T-helper 2 cell treated with Interferon-gamma antibody and Interleukin-4, amounts not matched to agents 5 μg/mL and 100 μg/mL, for 36 hours (primary cell): ENCODE data around the gene TEKT1.
"Not testable (repeated sequence)": the region's sequence is repeated elsewhere in the genome, so short reads cannot be mapped to it uniquely, and the experiment has no call there.

Experiments used
- DNase-seq: peaks from one replicate; pipeline ENCODE4 v3.0.0; 2021; ENCODE audit warnings: low spot score
- H3K27ac Mint-ChIP-seq: one replicate; pipeline ENCODE4 v1.8.0; 2021; ENCODE audit warnings: mild to moderate bottlenecking, mixed read lengths
- H3K27me3 Mint-ChIP-seq: one replicate; pipeline ENCODE4 v1.8.0; 2021; ENCODE audit warnings: low read depth, mixed read lengths
- H3K36me3 Mint-ChIP-seq: one replicate; pipeline ENCODE4 v1.8.0; 2021; ENCODE audit warnings: low read depth, mixed read lengths
- H3K4me1 Mint-ChIP-seq: one replicate; pipeline ENCODE4 v1.8.0; 2021; ENCODE audit warnings: low read depth, mixed read lengths
- H3K4me3 Mint-ChIP-seq: one replicate; pipeline ENCODE4 v1.8.0; 2022; ENCODE audit warnings: mild to moderate bottlenecking, moderate library complexity, mixed read lengths
- H3K9me3 Mint-ChIP-seq: one replicate; pipeline ENCODE4 v1.8.0; 2021; ENCODE audit warnings: mixed read lengths

Gene TEKT1

DNA sequence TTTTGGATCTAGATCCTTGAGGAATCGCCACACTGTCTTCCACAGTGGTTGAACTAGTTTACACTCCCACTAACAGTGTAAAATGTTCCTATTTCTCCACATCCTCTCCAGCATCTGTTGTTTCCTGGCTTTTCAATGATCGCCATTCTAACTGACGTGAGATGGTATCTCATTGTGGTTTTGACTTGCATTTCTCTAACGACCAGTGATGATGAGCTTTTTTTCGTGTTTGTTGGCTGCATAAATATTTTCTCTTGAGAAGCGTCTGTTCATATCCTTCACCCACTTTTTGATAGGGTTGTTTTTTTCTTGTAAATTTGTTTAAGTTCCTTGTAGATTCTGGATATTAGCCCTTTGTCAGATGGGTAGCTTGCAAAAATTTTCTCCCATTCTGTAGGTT is 14.6 kb upstream of the TEKT1 start:
- H3K36me3 Mint-ChIP-seq, DNase-seq, H3K27ac Mint-ChIP-seq, H3K9me3 Mint-ChIP-seq: not testable (repeated sequence)
- peaks cover 31% of the 10 kb centered on the region for H3K27me3 Mint-ChIP-seq
- peaks cover 22% of the 10 kb centered on the region for H3K4me1 Mint-ChIP-seq
- peak overlapping the region; percentile 36 for H3K4me3 Mint-ChIP-seq

DNA sequence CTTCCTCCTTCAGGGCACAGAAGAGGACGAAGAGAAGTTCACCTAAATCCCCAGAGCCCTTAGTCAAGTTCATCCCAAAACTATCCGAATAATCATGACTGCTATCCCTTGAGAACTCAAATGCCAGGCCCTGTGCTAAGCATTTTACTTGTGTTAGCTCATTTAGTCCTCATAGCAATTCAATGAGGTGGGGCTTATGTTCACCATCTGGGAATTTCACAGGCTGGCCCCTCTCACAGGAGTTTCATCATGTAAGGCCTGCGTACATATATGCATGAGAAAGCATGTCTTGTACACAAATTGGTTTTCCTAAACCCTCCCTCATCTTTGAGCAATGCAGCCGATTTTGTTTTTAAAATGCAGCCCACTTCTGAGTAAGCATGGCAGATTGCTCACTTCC is 12.9 kb upstream of the TEKT1 start:
- not testable (repeated sequence) for H3K9me3 Mint-ChIP-seq, H3K36me3 Mint-ChIP-seq, H3K27ac Mint-ChIP-seq, H3K4me3 Mint-ChIP-seq, DNase-seq
- peaks cover 38% of the 10 kb centered on the region for H3K27me3 Mint-ChIP-seq
- H3K4me1 Mint-ChIP-seq = peaks cover 22% of the 10 kb centered on the region

DNA sequence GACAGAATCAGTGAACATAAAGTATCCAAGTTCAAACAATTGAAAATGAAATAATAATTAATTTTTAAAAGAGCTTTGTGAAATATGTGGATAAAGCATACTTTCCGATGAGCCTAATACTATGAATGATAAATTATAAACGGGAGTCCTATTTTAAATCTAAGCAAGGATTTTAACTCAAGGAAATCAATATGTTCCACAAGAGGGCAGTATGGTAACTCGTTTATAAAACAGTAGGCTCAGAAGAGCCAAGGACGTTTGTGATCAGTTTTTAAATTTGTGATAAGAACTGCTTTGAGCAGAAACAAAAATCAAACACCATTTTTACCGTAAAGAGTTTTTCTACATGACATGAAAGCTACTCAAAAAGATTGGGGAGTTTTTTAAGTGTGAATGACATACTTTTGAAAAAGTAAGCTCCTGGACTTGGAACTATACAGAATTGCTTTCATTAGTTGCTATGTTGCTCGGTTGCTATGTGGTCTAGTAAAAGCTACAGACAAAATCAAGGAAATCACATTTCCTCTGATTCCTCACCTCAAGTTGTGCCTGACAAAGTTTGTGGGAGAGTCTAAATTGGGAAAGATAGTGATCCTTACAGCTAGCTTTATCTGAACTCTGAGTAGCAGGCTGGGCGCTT is 11.8 kb upstream of the TEKT1 start:
- Mint-ChIP-seq H3K36me3 (peaks cover 3% of the 10 kb centered on the region), H3K27ac (no peak overlapping the region), H3K27me3 (peaks cover 45% of the 10 kb centered on the region), H3K9me3 (peaks cover 6% of the 10 kb centered on the region), H3K4me3 (no peak overlapping the region), H3K4me1 (peaks cover 22% of the 10 kb centered on the region)
- no peak for DNase-seq

GRCh38 chr17:6841769-6842168 is 10.2 kb upstream of the TEKT1 start:
- not testable (repeated sequence) for H3K4me3 Mint-ChIP-seq, DNase-seq
- H3K27me3 Mint-ChIP-seq = peaks cover 51% of the 10 kb centered on the region

DNA sequence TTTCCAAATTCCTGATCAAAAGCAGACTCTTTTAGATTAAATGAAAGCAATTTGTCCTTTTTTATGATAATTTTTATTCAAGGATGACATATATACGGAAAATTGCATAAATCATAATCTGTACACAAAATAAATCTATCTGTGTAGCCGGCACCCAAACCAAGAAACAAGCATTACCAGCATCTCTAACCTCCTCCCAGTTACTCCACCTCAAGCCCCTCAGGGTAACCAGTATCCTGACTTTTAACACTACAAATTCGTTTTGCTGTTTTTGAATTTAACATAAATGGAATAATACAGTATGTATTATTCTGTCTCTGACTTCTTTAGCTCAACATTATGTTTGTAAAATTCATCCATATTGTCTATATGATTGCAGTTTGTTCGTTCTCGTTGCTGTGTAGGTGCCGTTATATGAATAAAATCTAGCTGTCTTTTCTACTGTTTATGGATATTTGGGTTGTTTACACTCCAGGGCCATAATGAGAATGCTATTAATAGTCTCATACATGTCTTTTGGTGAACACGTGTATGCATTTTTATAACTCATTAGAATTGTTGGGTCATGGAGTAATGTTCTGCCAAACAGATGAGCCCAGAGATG is 1.0 kb downstream of the TEKT1 start:
- H3K27me3 Mint-ChIP-seq = peaks cover 54% of the 10 kb centered on the region
- DNase-seq = no peak
- H3K27ac Mint-ChIP-seq = no peak overlapping the region
- H3K36me3 Mint-ChIP-seq = no peaks in the 10 kb centered on the region
- no peaks in the 10 kb centered on the region for H3K9me3 Mint-ChIP-seq
- H3K4me1 Mint-ChIP-seq = peaks cover 7% of the 10 kb centered on the region
- no peak overlapping the region for H3K4me3 Mint-ChIP-seq

More at GRCh38 chr17:6841769-6842168, 10.2 kb upstream of the TEKT1 start:
- not testable (repeated sequence) for H3K36me3 Mint-ChIP-seq, H3K27ac Mint-ChIP-seq, H3K9me3 Mint-ChIP-seq
- H3K4me1 Mint-ChIP-seq = peaks cover 16% of the 10 kb centered on the region

DNA sequence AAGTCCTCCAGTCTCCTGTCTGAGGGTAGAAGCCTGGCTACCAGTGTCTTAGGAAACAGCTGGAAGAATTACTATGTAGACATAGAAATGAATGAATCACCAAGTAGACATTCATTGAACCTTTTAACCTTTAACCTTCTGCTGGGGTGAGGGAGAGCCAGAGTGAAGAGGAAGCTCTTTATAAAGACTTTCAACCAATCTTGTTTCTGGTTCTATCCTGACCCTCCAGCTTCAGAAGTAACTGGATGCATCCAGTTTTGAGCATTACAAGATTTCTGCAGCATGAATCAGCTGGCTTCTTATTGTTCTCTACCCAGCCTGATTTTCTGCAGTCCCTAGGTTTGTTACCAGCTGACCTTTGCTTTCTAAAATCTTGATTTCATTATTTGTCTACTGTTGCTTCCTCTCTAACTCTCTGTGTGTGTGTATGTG is 8.5 kb downstream of the TEKT1 start:
- H3K27me3 Mint-ChIP-seq = peaks cover 35% of the 10 kb centered on the region
- no peak for DNase-seq
- no peak overlapping the region for H3K4me3 Mint-ChIP-seq
- no peaks in the 10 kb centered on the region for H3K36me3 Mint-ChIP-seq
- H3K4me1 Mint-ChIP-seq = no peaks in the 10 kb centered on the region
- no peaks in the 10 kb centered on the region for H3K9me3 Mint-ChIP-seq
- no peak overlapping the region for H3K27ac Mint-ChIP-seq

DNA sequence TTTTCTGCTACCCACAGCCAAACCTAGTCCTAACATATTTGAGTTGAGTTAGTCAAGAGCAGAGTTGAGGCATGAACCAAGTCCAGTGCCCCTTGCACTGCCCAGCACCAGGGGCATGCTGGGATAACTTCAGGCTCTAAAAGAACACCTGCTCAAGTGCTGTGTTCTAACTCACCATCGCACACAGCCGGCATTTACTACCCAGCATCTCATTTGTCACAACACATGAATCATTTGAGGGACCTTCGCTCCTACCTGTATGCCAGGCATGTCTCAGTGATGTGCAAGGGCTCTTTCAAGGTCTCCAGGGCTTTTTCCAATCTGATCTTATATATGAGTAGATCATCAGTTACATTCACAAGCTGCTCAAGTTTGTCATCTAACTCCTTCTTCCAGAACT is 12.6 kb downstream of the TEKT1 start:
- no peak overlapping the region for H3K4me3 Mint-ChIP-seq
- H3K36me3 Mint-ChIP-seq = no peaks in the 10 kb centered on the region
- DNase-seq = no peak
- no peaks in the 10 kb centered on the region for H3K4me1 Mint-ChIP-seq
- peaks cover 23% of the 10 kb centered on the region for H3K27me3 Mint-ChIP-seq
- H3K9me3 Mint-ChIP-seq = no peaks in the 10 kb centered on the region
- H3K27ac Mint-ChIP-seq = no peak overlapping the region

GRCh38 chr17:6816368-6816767 is 15.2 kb downstream of the TEKT1 start:
- not testable (repeated sequence) for H3K4me1 Mint-ChIP-seq, H3K9me3 Mint-ChIP-seq
- H3K27me3 Mint-ChIP-seq = peaks cover 13% of the 10 kb centered on the region

DNA sequence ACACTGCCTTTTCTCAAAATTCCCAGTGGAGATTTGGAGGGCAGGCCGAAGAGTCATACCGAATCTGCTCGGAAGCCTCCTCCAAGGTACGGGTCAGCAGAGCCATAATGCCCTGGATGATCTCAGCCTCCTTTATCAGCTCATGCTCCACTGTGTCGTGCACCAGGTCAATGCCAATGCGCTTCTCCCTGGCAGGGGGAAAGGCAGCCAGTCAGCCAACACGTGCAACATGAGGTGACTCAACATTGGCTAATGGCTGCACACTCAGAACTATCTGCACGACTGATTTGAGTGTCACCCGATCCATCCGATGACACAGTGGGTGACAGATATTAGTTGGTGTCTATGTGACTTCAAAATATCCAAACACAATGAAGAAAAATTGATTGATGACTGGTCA is 15.8 kb downstream of the TEKT1 start:
- DNase-seq = no peak
- no peaks in the 10 kb centered on the region for H3K36me3 Mint-ChIP-seq
- peaks cover 12% of the 10 kb centered on the region for H3K27me3 Mint-ChIP-seq
- H3K9me3 Mint-ChIP-seq = no peaks in the 10 kb centered on the region
- H3K4me3 Mint-ChIP-seq = no peak overlapping the region
- no peaks in the 10 kb centered on the region for H3K4me1 Mint-ChIP-seq
- H3K27ac Mint-ChIP-seq = no peak overlapping the region

More at GRCh38 chr17:6816368-6816767, 15.2 kb downstream of the TEKT1 start:
- H3K4me3 Mint-ChIP-seq, H3K27ac Mint-ChIP-seq, DNase-seq, H3K36me3 Mint-ChIP-seq: not testable (repeated sequence)

DNA sequence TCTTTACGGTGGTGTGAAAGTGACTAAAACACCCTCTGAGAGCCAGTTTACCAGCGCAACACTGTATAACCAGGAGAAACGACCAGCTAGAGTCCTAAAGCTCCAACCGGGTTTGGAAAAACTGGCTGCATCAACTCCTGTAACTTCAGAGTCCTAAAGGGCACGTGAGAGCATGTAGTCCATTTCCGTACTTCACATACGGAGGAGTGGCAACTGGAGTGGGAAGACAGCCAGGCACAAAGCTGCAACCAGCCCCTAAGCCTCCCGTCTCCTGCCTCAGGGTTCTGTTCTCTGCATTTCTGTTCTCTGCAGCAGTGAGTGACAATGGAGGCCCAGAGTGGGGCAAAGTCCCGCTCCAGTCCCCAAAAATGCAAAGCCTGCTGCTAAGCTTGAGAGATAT is 19.2 kb downstream of the TEKT1 start:
- DNase-seq = no peak
- Mint-ChIP-seq H3K27ac (no peak overlapping the region), H3K36me3 (no peaks in the 10 kb centered on the region), H3K27me3 (peaks cover 16% of the 10 kb centered on the region), H3K4me3 (no peak overlapping the region), H3K4me1 (no peaks in the 10 kb centered on the region), H3K9me3 (no peaks in the 10 kb centered on the region)

- peaks cover 17% of the 10 kb centered on the region for H3K27me3 Mint-ChIP-seq
- H3K27ac Mint-ChIP-seq = no peak overlapping the region
- no peak for DNase-seq
- no peaks in the 10 kb centered on the region for H3K4me1 Mint-ChIP-seq
- no peaks in the 10 kb centered on the region for H3K9me3 Mint-ChIP-seq
- H3K36me3 Mint-ChIP-seq = no peaks in the 10 kb centered on the region
- no peak overlapping the region for H3K4me3 Mint-ChIP-seq
Measured at GRCh38 chr17:6811510-6811909, 20.0 kb downstream of the TEKT1 start.

DNA sequence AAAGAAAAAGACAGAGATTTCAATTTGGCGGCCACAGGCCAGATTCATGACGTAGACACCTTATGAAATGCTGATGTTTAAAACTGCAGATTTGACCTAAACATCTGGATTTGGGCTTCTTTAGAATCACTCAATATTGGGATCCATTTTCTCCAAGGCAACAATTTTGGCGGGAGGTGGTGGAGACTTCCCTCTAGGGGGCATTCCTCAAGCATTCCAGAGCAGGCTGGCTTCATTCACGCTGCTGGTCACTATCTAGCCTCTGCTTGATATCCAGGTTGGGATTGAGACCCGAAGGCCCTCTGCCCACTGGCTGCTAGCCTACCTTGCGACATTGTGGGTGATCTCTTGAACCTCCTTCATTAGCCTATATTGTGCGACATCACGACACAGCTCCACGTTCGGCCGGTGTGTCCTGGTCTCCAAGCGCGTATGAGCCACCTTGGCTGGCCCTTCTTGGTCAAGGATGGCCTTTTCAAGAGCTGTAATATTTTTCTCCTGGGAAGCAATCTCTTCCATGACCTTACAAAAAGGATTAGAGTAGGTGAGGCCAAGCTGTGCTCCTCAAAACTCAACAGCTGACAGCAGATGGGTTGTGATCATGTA is 31.0 kb downstream of the TEKT1 start:
- Mint-ChIP-seq H3K4me3 (no peak overlapping the region), H3K9me3 (no peaks in the 10 kb centered on the region), H3K27me3 (peaks cover 22% of the 10 kb centered on the region), H3K27ac (no peak overlapping the region), H3K36me3 (no peaks in the 10 kb centered on the region), H3K4me1 (no peaks in the 10 kb centered on the region)
- DNase-seq = no peak

- Mint-ChIP-seq H3K27me3 (peaks cover 14% of the 10 kb centered on the region), H3K27ac (no peak overlapping the region), H3K4me1 (no peaks in the 10 kb centered on the region), H3K9me3 (no peaks in the 10 kb centered on the region), H3K36me3 (no peaks in the 10 kb centered on the region), H3K4me3 (no peak overlapping the region)
- no peak for DNase-seq
Measured at GRCh38 chr17:6799738-6800137, 31.8 kb downstream of the TEKT1 start.

- Mint-ChIP-seq H3K4me3 (no peak overlapping the region), H3K36me3 (no peaks in the 10 kb centered on the region), H3K27me3 (peaks cover 17% of the 10 kb centered on the region), H3K9me3 (no peaks in the 10 kb centered on the region), H3K27ac (no peak overlapping the region), H3K4me1 (no peaks in the 10 kb centered on the region)
- DNase-seq = no peak
Measured at GRCh38 chr17:6797718-6798351, 33.7 kb downstream of the TEKT1 start.
